Ovary (tissue), 3 donors: ENCODE data around the gene CNKSR3.

Source experiments
- EP300 ChIP-seq: sonication (generic); formaldehyde crosslinking; IDR thresholded peaks from one replicate; pipeline ENCODE4 v1.6.1; 2017; ENCODE audit warnings: antibody characterized with exemption
- POLR2A ChIP-seq: fragments of 450-650 bp; IDR thresholded peaks from one replicate; pipeline ENCODE4 v1.6.1; 2017; ENCODE audit warnings: antibody characterized with exemption, mild to moderate bottlenecking, moderate library complexity
- TF ChIP-seq, protein P1 (sequence below), 3 donors: fragments of 450-650 bp in 2 of 3; fragments of 200-600 bp in 1 of 3; IDR thresholded peaks; one replicate each; pipeline versions ENCODE4 v1.5.1 to v1.8.0; 2016 to 2022; ENCODE audit warnings: antibody characterized with exemption in 3 of 3, mild to moderate bottlenecking in 1 of 3
- donor health status: DM: no; HTN: no; CAD: no.

DNA sequence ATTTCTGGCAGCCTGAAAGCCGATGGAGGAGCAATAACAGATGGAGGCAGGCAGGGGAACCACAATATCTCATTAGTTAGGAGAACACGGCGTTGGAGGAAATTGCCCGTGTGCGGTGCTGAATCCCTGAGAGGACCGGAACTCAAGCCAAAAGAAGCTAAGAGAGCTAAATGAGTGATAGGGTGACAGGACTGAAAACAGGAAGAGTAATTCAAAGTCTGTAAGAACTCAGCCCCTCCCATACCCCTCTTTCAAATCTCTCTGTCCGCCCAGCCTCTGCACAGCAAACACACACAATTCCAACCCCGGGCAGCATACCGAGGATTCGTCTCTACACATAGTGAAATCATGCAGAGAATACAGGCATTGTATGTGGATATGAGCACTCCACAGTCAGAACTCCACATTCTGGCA is 151.3 kb downstream of the CNKSR3 start:
- TF ChIP-seq POLR2A (no peak), EP300 (no peak)
- TF ChIP-seq, protein P1, sequence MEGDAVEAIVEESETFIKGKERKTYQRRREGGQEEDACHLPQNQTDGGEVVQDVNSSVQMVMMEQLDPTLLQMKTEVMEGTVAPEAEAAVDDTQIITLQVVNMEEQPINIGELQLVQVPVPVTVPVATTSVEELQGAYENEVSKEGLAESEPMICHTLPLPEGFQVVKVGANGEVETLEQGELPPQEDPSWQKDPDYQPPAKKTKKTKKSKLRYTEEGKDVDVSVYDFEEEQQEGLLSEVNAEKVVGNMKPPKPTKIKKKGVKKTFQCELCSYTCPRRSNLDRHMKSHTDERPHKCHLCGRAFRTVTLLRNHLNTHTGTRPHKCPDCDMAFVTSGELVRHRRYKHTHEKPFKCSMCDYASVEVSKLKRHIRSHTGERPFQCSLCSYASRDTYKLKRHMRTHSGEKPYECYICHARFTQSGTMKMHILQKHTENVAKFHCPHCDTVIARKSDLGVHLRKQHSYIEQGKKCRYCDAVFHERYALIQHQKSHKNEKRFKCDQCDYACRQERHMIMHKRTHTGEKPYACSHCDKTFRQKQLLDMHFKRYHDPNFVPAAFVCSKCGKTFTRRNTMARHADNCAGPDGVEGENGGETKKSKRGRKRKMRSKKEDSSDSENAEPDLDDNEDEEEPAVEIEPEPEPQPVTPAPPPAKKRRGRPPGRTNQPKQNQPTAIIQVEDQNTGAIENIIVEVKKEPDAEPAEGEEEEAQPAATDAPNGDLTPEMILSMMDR (IDR thresholded peaks at IDR 0.05): no peak
